ENCODE data around the gene NLRC4.

DNA sequence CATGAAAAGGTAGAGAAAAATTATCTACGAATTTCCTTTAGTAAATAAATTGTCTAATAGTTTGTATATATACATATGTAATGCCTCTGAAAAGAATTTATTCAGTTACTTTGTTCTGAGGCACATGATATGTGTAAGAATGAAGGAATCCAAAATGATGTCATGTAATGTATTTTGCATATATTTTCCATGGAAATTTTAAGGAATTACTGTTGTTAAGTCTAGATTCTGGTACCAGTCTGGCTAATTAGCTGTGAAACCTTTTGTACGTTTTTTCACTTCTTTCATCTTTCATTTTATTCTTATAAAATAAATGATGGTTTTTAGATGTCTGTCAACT is 25.3 kb upstream of the NLRC4 start:
- TF ChIP-seq, protein P1, sequence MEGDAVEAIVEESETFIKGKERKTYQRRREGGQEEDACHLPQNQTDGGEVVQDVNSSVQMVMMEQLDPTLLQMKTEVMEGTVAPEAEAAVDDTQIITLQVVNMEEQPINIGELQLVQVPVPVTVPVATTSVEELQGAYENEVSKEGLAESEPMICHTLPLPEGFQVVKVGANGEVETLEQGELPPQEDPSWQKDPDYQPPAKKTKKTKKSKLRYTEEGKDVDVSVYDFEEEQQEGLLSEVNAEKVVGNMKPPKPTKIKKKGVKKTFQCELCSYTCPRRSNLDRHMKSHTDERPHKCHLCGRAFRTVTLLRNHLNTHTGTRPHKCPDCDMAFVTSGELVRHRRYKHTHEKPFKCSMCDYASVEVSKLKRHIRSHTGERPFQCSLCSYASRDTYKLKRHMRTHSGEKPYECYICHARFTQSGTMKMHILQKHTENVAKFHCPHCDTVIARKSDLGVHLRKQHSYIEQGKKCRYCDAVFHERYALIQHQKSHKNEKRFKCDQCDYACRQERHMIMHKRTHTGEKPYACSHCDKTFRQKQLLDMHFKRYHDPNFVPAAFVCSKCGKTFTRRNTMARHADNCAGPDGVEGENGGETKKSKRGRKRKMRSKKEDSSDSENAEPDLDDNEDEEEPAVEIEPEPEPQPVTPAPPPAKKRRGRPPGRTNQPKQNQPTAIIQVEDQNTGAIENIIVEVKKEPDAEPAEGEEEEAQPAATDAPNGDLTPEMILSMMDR (IDR thresholded peaks at IDR 0.05; ENCODE audit: extremely low read depth in 1 of 2, insufficient read depth in 1 of 2, low read depth in 1 of 2, low read length in 2 of 2) = no peak
- TF ChIP-seq POLR2A (IDR thresholded peaks at IDR 0.05; ENCODE audit: low read depth, low read length) = no peak
- no peak for TF ChIP-seq POLR2AphosphoS5 (IDR thresholded peaks at IDR 0.05; ENCODE audit: insufficient read depth, low read depth, low read length)
- no peak for TF ChIP-seq MYC (IDR thresholded peaks at IDR 0.05; ENCODE audit: low read depth, low read length)
- no peak for TF ChIP-seq GATA2 (IDR thresholded peaks at IDR 0.05; ENCODE audit: insufficient read depth, insufficient read length, low read depth, low read length)
